Measurements from ENCODE around the gene PRSS33. TPM values are rescaled to one million over a fixed set of nuclear protein-coding genes. Genes with fewer than 3 reads are reported as not detected.

PRSS33 gene
- total RNA-seq, 1 experiment from 2014 or later, result not detected

GRCh38 chr16:2818272-2818876 lies 31.0 kb upstream of the PRSS33 start:
- Mint-ChIP-seq H3K9me3 (no peaks in the 10 kb centered on the region), H3K4me3 (peak overlapping the region in 1 of 2 experiments; percentile 63; a peak in 1 of 5 replicates), H3K4me1 (no peaks in the 10 kb centered on the region; a peak in 1 of 4 replicates), H3K27ac (no peak overlapping the region; a peak in 1 of 7 replicates), H3K27me3 (ENCODE audit: low read depth) (no peaks in the 10 kb centered on the region), H3K36me3 (ENCODE audit: insufficient read depth in 1 of 3, low read depth in 3 of 3) (no peaks in the 10 kb centered on the region; a peak in 1 of 7 replicates)
- Histone ChIP-seq H3K23ac (ENCODE audit: insufficient read length, low read depth, low read length) (no peak overlapping the region), H4K91ac (ENCODE audit: insufficient read length, low read depth, low read length) (no peak overlapping the region), H3K4ac (ENCODE audit: low read depth, low read length) (no peak overlapping the region), H3K27ac (ENCODE audit: insufficient read length, low read depth, low read length) (no peak overlapping the region), H2BK15ac (ENCODE audit: low read depth, low read length) (no peak overlapping the region), H3K79me2 (ENCODE audit: insufficient read depth, low read length) (no peaks in the 10 kb centered on the region), H3K27me3 (ENCODE audit: insufficient read depth, low read length) (no peaks in the 10 kb centered on the region), H3K4me2 (ENCODE audit: insufficient read depth, insufficient read length, low read length) (no peak overlapping the region), H2BK12ac (ENCODE audit: insufficient read length, low read depth, low read length) (no peak overlapping the region), H2BK20ac (ENCODE audit: low read depth, low read length, poor library complexity, severe bottlenecking) (no peak overlapping the region), H3K9ac (ENCODE audit: extremely low read depth, insufficient read length, low read length) (no peak overlapping the region), H3K79me1 (ENCODE audit: insufficient read depth, low read depth, low read length, poor library complexity, severe bottlenecking) (no peaks in the 10 kb centered on the region), H3K9me3 (ENCODE audit: control insufficient read depth, low read depth, low read length) (no peaks in the 10 kb centered on the region), H4K8ac (replicated peaks; ENCODE audit: insufficient read length, low read depth, low read length) (no peak overlapping the region), H3K18ac (ENCODE audit: insufficient read length, low read depth, low read length) (no peak overlapping the region), H2AK5ac (ENCODE audit: insufficient read length, low read length) (no peak overlapping the region), H3K14ac (ENCODE audit: insufficient read depth, low read length) (no peak overlapping the region), H3K56ac (ENCODE audit: insufficient read length, low read depth, low read length) (no peak overlapping the region), H3K4me1 (ENCODE audit: insufficient read depth, low read length) (no peaks in the 10 kb centered on the region), H2BK5ac (ENCODE audit: insufficient read length, low read length) (no peak overlapping the region), H2AFZ (ENCODE audit: low read length) (no peak overlapping the region), H3K23me2 (ENCODE audit: insufficient read length, low read depth, low read length, poor library complexity, severe bottlenecking) (no peaks in the 10 kb centered on the region), H4K20me1 (ENCODE audit: control insufficient read depth, insufficient read depth, insufficient read length) (no peaks in the 10 kb centered on the region), H3T11ph (ENCODE audit: low read length) (no peak overlapping the region), H4K5ac (ENCODE audit: insufficient read length, low read depth, low read length) (no peak overlapping the region), H2BK120ac (ENCODE audit: low read depth, low read length, poor library complexity, severe bottlenecking) (no peak overlapping the region)
- no peak for DNase-seq
- TF ChIP-seq, protein P1, sequence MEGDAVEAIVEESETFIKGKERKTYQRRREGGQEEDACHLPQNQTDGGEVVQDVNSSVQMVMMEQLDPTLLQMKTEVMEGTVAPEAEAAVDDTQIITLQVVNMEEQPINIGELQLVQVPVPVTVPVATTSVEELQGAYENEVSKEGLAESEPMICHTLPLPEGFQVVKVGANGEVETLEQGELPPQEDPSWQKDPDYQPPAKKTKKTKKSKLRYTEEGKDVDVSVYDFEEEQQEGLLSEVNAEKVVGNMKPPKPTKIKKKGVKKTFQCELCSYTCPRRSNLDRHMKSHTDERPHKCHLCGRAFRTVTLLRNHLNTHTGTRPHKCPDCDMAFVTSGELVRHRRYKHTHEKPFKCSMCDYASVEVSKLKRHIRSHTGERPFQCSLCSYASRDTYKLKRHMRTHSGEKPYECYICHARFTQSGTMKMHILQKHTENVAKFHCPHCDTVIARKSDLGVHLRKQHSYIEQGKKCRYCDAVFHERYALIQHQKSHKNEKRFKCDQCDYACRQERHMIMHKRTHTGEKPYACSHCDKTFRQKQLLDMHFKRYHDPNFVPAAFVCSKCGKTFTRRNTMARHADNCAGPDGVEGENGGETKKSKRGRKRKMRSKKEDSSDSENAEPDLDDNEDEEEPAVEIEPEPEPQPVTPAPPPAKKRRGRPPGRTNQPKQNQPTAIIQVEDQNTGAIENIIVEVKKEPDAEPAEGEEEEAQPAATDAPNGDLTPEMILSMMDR (conservative IDR thresholded peaks at IDR 0.05), result no peak
- WGBS (ENCODE audit: extremely low coverage, insufficient read length, low lambda C conversion rate), result no CpG with 5 or more reads among the region's 10 CpGs
